ENCODE measurements around the gene RMND5A.

RMND5A gene

DNA sequence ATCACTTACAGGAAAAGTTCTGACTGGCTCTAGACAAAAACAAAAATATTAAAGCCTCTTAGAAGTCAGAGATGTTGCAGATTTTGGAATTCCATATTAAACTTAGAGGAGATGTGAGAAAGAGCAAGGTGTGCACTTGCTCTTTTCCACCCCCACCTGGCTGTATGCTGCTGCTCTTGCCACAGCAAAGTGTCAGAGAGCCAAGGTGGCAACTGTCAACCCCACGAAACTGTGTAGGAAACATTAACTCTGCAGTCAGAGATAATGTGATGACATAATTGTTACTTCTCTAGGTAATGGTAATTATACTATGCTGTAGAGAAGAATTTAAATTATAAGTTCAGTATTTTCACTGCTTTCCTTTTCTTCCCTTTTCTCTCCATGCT lies 45.2 kb downstream of the RMND5A start:
- no peak for DNase-seq (ENCODE audit: low read depth in 2 of 2)

DNA sequence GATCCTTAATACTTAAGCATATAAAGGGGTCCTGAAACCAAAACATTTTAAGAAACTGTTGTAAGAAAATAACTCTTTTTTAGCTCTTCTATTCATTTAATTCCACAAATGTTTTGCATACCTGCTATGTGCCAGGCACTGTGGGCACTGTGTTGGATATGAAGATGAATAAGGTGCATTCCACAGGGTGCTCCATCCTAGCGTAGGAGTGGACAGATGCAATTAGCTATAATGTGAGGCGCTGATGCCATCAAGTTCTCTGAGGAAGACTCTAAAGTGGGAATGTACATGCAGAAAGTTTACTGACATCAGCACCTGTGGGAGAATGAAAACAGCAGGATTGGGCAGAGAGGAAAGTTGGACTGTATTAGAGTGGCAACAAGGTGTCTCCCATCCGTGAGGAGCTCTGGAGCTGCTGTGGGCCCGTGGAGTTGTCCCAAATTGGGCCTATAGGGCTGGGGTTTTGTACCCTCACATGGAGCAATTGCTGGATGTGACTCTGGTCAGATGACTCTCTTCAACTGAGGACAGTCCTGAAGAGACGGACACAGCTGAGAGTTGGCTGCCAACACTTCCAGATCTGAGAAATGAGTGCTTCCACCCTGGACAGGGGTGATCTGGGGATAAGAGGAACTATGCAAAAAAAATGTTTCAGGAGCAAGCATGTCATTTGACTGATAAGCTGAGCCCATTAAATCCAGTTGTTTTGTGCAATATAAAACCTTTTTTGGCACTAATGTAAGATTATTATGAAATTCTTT lies 48.3 kb downstream of the RMND5A start:
- DNase-seq (ENCODE audit: low read depth in 2 of 2), result no peak

DNA sequence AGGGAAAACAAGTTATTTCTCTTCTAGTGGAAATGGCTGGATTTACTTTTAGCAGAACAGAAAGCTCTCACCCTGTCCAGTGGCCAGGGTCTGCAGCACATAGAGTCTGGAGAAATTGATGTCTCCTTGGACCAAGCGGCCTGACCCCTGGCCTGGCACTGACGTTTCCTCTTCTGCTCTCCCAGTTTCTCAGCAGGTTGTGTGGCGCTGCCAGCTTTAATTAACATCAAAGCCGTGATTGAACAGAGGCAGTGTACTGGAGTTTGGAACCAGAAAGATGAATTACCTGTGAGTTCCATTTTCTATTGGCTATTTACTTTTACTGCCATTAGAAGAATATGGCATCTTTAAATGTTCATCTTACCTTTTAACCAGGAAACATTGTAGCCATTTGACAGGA lies 49.7 kb downstream of the RMND5A start:
- DNase-seq (ENCODE audit: low read depth in 2 of 2), result no peak

DNA sequence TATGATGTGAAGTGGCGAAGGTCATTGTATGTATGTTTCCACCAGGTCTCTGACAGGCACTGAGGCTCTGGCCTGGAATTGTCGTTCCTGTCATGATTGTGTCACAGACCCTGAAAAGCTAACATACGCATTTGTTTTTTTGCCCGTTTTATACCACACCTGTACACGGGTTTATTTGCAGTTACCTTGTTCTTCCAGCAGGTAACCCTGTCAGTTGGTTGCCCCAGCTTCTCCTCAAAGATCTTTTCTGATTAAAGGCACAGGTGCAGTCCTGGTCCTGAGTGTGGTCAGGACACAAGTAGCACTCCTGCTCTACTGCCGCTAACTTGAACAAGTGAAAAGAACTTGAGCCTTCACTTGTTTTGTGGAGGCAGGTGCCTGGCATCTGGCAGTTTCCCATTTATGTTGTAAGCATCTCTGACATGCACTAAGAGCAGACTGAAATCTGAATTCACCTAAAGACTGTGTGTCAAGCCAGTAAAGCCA lies 50.8 kb downstream of the RMND5A start:
- DNase-seq (ENCODE audit: low read depth in 2 of 2), result no peak

DNA sequence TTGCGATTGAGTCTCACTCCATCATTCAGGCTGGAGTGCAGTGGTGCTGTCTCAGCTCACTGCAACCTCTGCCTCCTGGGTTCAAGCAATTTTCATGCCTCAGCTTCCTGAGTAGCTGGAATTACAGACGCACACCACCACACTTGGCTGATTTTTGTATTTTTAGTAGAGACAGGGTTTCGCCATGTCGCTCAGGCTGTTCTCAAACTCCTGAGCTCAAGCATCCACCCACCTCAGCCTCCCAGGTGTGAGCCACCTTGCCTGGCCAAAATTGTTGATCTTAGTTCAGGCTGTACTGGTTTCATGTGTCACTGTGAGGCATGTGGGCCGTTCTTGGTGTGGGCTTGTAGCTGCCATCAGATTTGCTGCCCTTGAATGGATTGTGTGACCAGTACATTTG lies 52.5 kb downstream of the RMND5A start:
- DNase-seq (ENCODE audit: low read depth in 2 of 2), result no peak

DNA sequence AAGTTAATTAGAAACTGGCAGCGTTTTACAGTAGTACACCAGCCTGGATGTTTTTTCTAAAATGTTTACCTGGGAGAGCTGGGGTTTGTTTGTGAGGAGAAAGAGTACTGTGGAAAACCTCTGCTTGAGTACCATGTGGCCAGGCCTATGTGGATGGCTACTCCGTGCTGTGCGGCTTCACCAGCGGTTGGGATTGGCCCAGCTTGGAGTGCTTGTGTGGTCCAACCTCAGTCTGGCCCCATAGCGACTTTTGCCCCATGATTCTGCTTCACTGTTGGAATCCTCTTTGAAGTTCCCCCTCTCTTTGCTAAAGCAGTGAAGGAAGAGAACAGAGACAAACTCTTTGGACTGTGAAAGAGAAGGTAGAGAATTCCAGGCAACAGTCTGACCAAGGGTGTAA lies 54.8 kb downstream of the RMND5A start:
- DNase-seq (ENCODE audit: low read depth in 2 of 2), result no peak

DNA sequence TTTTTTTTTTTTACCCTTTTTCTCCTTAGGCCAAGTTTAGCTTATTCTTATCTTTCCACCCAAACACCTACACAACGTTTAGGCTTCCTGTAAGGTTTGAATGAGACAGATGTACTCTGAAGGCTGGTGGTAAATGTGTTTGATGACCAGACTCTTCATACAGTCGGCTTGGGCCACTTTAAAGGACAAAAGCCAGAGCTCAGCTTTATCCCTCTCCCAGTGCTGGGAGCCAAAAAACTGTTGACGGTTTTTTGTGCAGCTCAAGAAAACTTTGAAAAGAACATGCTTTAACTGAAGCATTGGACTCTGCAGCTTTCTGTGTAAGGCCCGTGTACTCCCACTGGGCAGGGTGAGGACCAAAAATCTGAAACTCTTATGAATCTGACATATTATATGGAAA lies 55.2 kb downstream of the RMND5A start:
- no peak for DNase-seq (ENCODE audit: low read depth in 2 of 2)

DNA sequence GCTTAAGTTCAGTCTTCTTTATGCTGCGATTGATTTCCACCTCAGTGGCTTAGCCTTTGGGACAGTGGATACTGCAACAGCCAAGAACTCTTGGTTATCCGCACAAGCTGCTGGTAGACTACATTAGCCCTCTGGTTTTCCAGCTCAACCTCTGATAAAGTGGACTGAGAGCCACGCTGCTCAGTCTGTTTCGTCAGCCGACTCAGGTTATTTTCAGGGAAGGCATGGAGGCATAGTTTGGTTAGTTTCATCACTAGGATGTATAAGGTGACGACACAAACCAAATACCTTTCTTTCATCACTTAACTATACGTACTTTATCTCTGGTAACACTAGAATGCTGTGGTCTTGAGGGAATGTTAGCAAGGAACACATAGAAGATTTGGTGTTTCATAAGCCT lies 56.4 kb downstream of the RMND5A start:
- DNase-seq (ENCODE audit: low read depth in 2 of 2), result no peak

DNA sequence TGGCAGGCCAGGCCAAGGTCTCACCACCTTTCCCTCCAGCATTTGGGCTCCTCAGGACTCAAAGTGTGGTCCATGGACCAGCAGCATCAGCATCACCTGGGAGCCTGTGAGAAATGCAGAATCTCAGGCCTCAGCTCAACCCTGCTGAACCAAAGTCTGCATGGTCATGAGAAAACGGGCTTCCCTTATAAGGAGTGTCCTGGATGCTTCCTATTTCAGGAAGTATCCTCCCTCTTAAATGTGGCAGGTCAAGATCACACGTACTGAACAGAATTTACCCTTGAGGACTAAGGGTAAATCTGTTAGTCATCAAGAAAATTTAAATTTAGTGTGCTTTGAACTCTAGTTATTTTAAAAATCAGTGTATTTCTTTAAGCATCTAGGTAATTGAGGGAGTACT lies 58.9 kb downstream of the RMND5A start:
- DNase-seq (ENCODE audit: low read depth in 2 of 2), result no peak

DNA sequence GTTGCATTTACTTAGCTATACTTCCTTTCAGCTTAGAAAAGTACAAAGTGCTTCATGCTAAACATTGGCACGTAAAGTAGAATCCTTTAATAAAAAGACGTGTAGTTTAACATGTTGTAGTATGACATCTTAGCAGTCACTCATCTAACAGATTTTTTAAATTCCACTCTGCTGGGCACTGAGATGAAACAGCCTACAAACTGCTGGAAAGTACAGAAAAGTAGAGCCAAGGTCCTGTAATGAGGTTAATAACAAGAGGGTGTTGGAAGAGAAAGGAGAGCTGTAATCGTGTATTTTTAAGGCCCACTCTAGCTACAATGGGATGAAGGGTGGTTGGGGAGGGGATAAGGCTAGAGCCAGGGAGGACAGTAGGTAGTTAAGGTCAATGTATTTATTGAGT lies 59.9 kb downstream of the RMND5A start:
- no peak for DNase-seq (ENCODE audit: low read depth in 2 of 2)

DNA sequence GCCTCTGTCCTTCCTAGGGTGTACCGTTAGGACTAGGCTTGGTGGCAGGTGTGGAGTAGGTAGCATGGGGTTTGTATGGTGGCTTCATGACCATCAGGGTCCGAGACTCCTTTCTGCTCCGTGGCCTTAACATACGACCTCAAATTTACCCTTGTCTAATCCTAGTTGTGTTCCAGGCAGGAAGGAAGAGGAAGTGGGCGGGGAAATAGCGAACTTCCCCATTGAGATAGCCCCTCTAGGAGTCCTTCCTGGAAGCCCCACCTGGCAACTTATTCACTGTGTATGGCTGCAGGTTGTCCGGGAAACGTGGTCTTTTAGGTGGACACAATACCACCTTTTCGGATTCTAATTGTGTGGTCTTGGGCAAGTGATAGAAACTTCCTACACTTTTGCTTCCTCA lies 61.3 kb downstream of the RMND5A start:
- no peak for DNase-seq (ENCODE audit: low read depth in 2 of 2)

DNA sequence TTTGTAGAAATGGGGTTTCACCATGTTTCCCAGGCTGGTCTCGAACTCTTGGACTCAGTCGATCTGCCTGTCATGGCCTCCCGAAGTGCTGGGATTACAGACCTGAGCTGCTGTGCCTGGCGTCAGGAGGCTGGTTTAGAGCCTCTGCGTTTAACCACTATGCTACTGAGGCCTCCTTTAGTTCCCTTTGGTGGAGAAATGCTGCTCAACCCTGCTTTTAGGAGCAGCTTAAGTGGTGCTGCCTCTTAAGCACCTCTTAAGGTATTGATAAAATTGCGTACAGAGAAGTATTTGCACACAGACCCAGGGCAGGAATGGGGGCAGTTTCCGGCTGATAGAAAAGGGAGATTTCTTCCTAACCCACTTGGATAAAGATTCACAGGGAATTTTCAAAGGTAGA lies 62.7 kb downstream of the RMND5A start:
- no peak for DNase-seq (ENCODE audit: low read depth in 2 of 2)

DNA sequence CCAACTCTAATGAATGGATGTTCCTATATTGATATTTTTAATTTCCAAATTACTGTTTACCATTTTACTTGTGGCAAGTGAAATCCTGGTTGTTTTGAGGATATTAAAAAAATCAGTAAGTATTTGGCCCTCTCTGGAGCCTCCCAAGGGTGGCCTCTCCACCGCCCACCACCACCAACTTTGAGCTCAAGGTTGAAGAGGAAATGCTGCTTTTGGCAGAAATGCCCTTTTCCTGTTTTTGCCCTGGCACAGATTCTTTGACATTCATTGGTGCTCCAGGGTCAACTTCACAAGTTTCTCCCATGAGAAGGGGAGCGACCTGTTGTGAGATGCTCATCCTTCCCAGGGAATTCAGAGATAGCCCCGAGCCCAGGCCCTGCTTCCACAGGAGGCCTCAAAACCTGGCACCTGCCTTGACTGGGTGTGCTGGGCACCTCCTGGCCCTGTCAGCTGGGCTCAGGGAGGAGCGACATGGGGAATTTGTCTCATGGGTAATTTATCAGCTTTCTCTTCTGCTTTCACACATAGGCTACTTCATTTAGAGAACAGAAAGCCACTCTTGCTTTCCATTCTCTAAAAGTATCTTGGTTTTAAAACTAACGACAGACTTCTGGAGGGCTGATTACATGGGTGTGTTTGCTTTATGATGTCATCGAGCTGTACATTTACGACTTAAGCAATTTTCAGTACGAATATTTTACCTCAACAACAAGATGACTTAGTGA lies 63.7 kb downstream of the RMND5A start:
- no peak for DNase-seq (ENCODE audit: low read depth in 2 of 2)

DNA sequence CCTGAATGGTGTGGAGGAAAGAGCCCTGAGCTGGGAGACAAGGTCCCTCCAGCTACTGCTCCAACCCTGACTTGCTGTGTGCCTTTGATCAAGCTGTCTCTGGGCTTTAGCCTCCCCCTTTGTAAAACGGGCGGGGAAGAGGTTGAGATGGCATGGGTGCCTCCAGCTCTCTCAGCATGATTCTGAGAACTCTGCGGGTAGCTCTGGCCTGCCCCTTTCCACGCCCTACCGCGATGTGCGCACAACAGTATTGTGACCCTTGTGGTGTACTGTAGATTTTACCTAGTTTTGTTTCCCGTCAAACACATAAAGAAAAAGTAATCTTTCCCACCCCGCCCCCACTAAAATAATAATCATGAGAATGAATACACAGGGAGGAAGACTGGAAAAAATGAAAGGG lies 65.4 kb downstream of the RMND5A start:
- DNase-seq (ENCODE audit: low read depth in 2 of 2), result no peak

DNA sequence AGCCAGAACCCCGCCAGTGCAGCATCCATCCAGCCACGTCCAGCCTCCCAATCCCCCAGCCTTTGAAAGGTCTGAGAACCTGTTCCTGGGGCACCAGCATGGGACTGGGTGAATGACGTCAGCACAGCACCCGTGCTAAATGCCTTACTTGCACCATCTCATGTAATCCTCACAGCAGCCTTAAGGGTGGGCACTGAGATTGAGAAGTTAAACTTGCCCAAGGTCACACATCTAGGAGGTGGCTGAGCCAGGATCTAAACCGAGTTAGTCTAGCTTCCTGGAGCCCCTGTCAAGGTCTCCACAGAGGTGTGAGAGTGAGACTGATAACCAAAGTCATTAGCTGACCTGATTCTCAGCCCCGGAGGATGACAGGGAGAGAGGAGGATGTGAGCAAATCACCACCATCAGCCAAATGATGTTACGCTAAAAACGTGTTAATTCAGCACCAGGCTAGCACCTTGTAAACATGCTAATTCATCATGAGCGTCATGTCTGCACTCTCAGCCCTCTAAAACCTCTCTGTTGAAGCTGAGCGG lies 66.0 kb downstream of the RMND5A start:
- no peak for DNase-seq (ENCODE audit: low read depth in 2 of 2)

DNA sequence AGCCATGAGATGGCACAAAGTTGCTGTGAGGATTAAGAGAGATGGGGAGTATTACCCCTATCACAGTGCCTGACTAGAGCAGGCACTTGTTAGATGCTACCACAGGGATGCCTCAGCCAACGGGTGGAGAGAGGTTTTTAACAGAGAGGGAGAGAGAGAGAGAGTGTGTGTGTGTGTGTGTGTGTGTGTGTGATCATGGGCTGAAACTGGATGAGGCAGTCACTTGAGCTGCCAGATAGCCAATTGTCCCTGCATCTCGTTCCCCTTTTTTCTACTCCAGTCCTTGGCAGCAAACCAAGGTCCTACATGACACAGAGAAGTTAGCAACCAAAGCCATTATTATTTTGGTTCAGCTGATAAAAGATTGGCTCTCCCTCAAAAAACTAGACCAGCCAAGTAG lies 67.6 kb downstream of the RMND5A start:
- no peak for DNase-seq (ENCODE audit: low read depth in 2 of 2)

DNA sequence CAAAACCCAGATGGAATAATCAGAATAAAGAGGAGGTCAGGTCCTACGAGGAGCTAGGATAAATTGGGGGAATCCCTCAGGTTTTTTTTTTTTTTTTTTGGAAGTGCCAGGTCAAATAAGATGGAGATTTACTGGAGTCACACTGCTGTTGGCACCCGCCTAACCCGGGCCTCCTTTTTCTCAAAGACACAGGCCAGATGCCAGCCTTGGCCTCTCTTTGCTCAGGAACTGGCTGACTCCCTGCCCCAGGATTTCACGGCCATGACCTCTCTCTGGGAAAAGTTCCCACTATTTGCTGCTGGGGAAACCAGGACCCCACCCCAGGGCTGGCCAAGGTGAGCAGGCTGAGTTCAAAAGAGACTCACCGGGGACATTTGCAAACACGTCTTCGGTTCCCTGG lies 68.1 kb downstream of the RMND5A start:
- no peak for DNase-seq (ENCODE audit: low read depth in 2 of 2)

DNA sequence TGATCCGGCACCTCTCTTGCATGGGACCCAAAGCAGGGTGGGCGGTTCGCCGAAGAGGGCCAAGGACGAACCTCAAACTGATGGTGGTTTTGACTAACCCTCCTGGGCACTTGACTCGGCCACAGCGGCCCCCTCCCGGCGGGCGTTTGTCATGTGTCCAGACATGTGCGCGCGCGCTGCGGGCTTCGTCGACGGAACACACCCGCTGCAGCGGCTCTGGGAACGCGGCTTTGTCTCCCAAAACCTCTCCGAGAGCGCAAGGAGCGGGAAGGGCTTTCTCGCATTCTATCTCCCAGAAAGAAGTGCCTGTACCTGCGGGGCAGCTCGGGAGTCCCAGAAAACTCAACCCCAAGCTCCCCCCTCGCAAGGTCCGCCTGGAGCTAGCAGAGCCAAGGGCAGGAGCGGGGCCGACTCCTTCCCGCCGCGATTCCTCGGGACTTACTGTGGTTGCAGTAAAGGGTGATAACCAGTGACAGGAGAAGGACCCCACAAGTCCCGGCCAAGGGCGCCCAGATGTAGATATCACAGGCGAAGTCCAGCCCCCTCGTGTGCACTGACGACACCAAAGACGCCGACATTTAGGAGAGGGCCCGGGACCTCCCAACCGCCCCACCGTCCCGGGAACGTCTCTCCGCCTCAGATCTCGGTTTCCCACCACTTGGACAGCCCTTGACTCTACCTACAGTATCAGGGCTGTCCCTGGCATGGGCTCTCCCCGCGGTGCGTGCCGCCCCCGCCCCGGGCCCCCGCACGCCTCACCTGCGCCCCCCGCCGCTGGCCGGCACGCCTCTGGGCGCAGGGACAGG lies 69.0 kb downstream of the RMND5A start:
- DNase-seq (ENCODE audit: low read depth in 2 of 2), result no peak

DNA sequence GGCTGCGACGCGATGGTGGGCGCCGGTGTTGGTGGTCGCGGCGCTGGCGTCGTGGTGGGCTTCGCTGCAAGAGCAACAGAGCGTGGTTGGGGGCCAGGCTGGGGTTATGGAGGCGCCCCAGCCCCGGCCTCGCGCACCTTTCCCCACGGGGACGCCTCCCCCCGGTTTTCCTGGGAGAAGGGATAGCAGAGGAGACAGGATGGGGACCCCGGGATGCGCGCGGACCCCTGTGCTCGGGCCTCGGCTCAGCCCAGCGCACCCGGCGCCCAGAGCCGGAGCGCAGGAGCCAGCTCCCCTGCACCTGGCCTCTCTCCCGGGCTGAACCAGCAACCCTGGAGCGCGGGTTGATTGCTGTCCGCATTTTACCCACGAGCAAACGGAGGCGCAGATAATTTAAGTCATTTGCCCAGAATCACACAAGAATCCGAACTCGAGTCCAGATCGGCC lies 69.6 kb downstream of the RMND5A start:
- DNase-seq (ENCODE audit: low read depth in 2 of 2), result no peak

DNA sequence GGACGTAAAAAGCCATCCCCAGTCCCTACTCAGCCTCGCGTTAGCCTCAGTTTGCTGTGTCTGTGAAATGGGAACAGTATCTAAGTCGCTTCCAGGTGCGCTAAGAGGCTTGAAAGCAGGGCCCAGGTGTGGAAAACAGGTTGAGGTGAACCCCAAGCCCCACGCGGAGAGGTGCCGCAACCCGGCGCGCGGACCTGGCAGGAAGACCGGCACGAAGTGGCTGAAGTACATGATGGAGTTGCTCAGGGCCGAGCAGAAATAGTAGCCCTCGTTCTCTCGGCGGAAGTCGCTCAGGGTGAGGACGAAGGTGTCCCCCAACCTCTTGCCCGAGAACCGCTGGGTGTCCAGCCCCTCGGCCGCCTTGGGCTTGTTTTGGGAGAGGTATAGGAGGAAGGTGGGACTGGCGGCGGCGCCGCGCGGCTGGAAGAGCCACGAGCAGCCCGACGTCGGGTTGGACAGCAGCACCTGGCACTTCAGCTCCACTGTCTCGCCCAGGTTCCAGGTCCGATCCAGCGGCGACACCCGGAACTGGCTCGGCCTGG lies 70.1 kb downstream of the RMND5A start:
- DNase-seq (ENCODE audit: low read depth in 2 of 2), result no peak

DNA sequence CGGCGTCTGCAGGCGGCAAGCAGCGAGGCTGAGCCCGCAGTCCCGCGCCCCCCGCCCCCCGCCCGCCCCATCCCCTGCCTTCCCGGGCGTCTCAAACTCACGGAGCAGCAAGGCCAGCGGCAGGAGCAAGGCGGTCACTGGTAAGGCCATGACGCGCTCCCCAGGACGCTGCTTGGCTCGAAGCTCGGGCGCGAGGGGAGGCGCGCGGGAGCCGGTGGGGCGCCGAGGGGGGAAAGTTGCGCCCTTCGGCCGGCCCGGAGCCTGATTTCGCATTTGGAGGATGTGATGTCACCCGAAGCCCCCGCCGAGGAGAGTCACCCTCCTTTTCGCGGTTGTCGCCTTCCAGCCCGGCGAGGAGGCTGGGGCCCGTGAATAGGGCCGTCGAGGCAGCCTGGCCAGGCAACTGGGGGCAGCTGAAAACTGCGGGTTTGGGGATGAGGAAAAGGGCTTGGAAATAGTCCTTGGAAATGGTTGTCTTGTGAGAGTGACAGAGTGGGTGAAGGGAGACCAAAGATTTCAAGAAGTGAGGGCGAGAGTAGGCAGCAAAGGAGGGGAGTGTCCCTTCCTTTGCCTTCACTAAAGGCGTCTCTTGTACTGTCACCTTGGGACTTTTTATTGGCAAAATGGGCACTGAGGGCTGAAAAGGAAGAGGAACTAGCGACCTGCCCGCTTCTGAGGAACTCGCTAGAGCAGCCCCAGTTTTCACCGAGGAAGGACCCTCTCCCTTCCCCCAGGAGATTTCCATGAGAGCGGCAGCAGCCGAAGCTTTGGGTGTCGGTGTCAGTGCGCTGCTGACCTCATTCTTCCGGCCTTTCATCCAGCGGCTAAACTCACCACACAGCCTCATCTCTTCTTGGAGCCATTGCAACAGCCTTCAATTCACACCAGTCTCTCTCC lies 70.8 kb downstream of the RMND5A start, which contains the start of gene CD8A:
Gene CD8A (minus strand): TSS at position 238 of the 897 bp plus-strand sequence. CDS start 88 bp downstream, at position 150.
- no peak for DNase-seq (ENCODE audit: low read depth in 2 of 2)
